ENCODE results near the gene LY6G6C. TPM values are rescaled to one million over a fixed set of nuclear protein-coding genes. Genes with fewer than 3 reads are reported as not detected.

LY6G6C gene
- polyA plus RNA-seq, 3 donors: 0.27 TPM; not detected in 2

GRCh38 chr6:31718265-31718664 is 3.3 kb downstream of the LY6G6C start:
- H4K20me1 ChIP-seq (ENCODE audit: insufficient read depth, low read length): no peaks in the 10 kb centered on the region
- Mint-ChIP-seq H3K4me1 (peaks cover 2% of the 10 kb centered on the region), H3K36me3 (peaks cover 0 to 1% of the 10 kb centered on the region in 2 donors), H3K4me3 (no peak overlapping the region), H3K27ac (no peak overlapping the region), H3K9me3 (no peaks in the 10 kb centered on the region), H3K27me3 (ENCODE audit: low read depth in 3 of 3) (peaks cover 5 to 10% (median 6%) of the 10 kb centered on the region in 3 donors)
- H3K27me3 ChIP-seq (ENCODE audit: control insufficient read depth in 2 of 2, insufficient read depth in 2 of 2, low read length in 2 of 2): no peaks in the 10 kb centered on the region
- H3K79me2 ChIP-seq (ENCODE audit: insufficient read depth, low read length): no peaks in the 10 kb centered on the region
- H3K4me1 ChIP-seq (ENCODE audit: control insufficient read depth in 1 of 2, insufficient read depth in 2 of 2, low read length in 2 of 2): no peaks in the 10 kb centered on the region
- H3K9ac ChIP-seq (ENCODE audit: insufficient read depth, low read length, poor library complexity, severe bottlenecking): no peak overlapping the region
- no peak for DNase-seq
- no peak overlapping the region for H2AFZ ChIP-seq (ENCODE audit: insufficient read depth, low read depth, low read length, poor library complexity, severe bottlenecking)
- no peaks in the 10 kb centered on the region for H3K9me3 ChIP-seq (replicated peaks in 1 of 2; ENCODE audit: control insufficient read depth in 1 of 2, insufficient read depth in 1 of 2, low read length in 2 of 2)
- no CpG with 5 or more reads among the region's 1 CpG for WGBS (ENCODE audit: insufficient coverage)
- intact Hi-C loops (cut with micrococcal nuclease): no loop called here
- no peaks in the 10 kb centered on the region for H3K36me3 ChIP-seq (replicated peaks in 1 of 2; ENCODE audit: control insufficient read depth in 1 of 2, insufficient read depth in 2 of 2, low read length in 2 of 2)
- H3K4me2 ChIP-seq (replicated peaks; ENCODE audit: extremely low read depth, low read length, poor library complexity, severe bottlenecking): no peak overlapping the region
- H3K4me3 ChIP-seq (replicated peaks in 1 of 3; ENCODE audit: low read depth in 2 of 3, low read length in 3 of 3): no peak overlapping the region
- TF ChIP-seq CTCF (IDR thresholded peaks at IDR 0.05): no peak
- H3K27ac ChIP-seq (ENCODE audit: low read depth in 1 of 2, low read length in 2 of 2): no peak overlapping the region

GRCh38 chr6:31717499-31718222 is 3.9 kb downstream of the LY6G6C start:
- no peak overlapping the region for H2AFZ ChIP-seq (ENCODE audit: insufficient read depth, low read depth, low read length, poor library complexity, severe bottlenecking)
- no peak for DNase-seq
- H3K4me2 ChIP-seq (replicated peaks; ENCODE audit: extremely low read depth, low read length, poor library complexity, severe bottlenecking): no peak overlapping the region

More at GRCh38 chr6:31717499-31718222, 3.9 kb downstream of the LY6G6C start:
- intact Hi-C loops (cut with micrococcal nuclease): no loop called here
- TF ChIP-seq CTCF (IDR thresholded peaks at IDR 0.05): no peak
- Mint-ChIP-seq H3K36me3 (peaks cover 0 to 1% of the 10 kb centered on the region in 2 donors), H3K9me3 (peaks cover 0 to 1% (median 0%) of the 10 kb centered on the region in 7 donors), H3K27me3 (ENCODE audit: low read depth in 3 of 3) (peaks cover 5 to 7% (median 5%) of the 10 kb centered on the region in 3 donors), H3K4me1 (peaks cover under 1% of the 10 kb centered on the region), H3K4me3 (no peak overlapping the region), H3K27ac (peak overlapping the region in 1 of 7 donors; percentile 65)
- no peaks in the 10 kb centered on the region for H3K36me3 ChIP-seq (replicated peaks in 1 of 2; ENCODE audit: control insufficient read depth in 1 of 2, insufficient read depth in 2 of 2, low read length in 2 of 2)
- H3K9ac ChIP-seq (ENCODE audit: insufficient read depth, low read length, poor library complexity, severe bottlenecking): no peak overlapping the region
- 94% methylated on average over 6 of the region's 10 CpGs for WGBS (ENCODE audit: insufficient coverage)
- no peaks in the 10 kb centered on the region for H4K20me1 ChIP-seq (ENCODE audit: insufficient read depth, low read length)
- no peak overlapping the region for H3K27ac ChIP-seq (ENCODE audit: low read depth in 1 of 2, low read length in 2 of 2)
- H3K79me2 ChIP-seq (ENCODE audit: insufficient read depth, low read length): no peaks in the 10 kb centered on the region
- no peaks in the 10 kb centered on the region for H3K27me3 ChIP-seq (ENCODE audit: control insufficient read depth in 2 of 2, insufficient read depth in 2 of 2, low read length in 2 of 2)
- no peak overlapping the region for H3K4me3 ChIP-seq (replicated peaks in 1 of 3; ENCODE audit: low read depth in 2 of 3, low read length in 3 of 3)
- no peaks in the 10 kb centered on the region for H3K9me3 ChIP-seq (replicated peaks in 1 of 2; ENCODE audit: control insufficient read depth in 1 of 2, insufficient read depth in 1 of 2, low read length in 2 of 2)
- H3K4me1 ChIP-seq (ENCODE audit: control insufficient read depth in 1 of 2, insufficient read depth in 2 of 2, low read length in 2 of 2): no peaks in the 10 kb centered on the region

Data from CD14-positive monocyte (primary cell).